Mammary epithelial cell (primary cell): ENCODE results near the gene AKAP6.

Source experiments
- CTCF ChIP-seq, 2 donors: IDR thresholded peaks in 1 of 2; conservative IDR thresholded peaks in 1 of 2; 2 replicates each; pipeline ENCODE4 v1.5.1; 2011 to 2012; ENCODE audit warnings: inconsistent platforms in 2 of 2, low read length in 2 of 2, mild to moderate bottlenecking in 2 of 2, control low read depth in 1 of 2, low read depth in 1 of 2; ENCODE audit not compliant: insufficient read depth in 1 of 2; ENCODE audit errors: extremely low read depth in 1 of 2
- EZH2 ChIP-seq: IDR thresholded peaks from 2 replicates; pipeline ENCODE4 v1.6.1; 2012; ENCODE audit warnings: low read length, inconsistent platforms, borderline replicate concordance

DNA sequence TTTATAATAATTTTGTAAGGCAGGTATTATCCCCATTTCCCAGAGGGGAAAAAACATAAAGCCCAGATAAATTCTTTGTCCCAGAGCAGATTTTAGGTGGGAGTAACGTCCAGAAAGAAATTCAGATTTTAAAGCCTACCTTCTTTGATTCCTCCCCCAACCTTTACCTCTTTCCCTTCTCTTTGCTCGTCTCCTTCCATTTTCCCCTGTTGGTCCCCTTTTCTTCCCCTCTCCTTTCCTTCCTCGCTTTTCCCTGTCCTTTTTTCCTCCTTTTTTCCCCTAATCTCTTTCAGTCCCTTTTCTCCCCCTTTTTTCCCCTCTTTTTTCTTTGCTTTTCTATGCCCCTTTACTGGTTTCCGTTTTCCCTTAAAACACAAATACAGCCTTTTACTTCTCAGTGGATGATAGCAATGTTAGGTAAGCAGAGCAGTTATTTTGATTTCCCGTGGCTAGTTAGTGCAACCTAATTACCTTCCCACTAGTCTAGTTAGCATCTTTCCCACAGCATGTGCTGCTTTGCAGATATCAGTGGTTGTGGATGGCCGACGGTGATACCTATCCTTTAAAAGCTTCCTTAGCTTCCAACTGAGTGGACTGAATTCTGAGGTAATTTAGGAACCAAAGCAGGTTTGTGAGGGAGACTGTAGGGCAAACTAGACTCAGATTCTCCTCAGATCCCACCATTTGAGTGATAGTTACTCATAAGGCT is 10.9 kb upstream of the AKAP6 start:
- TF ChIP-seq CTCF (conservative IDR thresholded peaks at IDR 0.05 in 1 of 2, IDR thresholded peaks at IDR 0.05 in 1 of 2; ENCODE audit: extremely low read depth in 1 of 2, insufficient read depth in 1 of 2, low read depth in 1 of 2, low read length in 2 of 2) (no peak), EZH2 (no peak)
